HEK293 (cell line): Measurements from ENCODE around the gene MARVELD1.

Source experiments
- CTCF ChIA-PET: fragments of 350-600 bp; formaldehyde crosslinking; extraction: SDS; loops from one replicate; lab custom pipeline; 2021; ENCODE audit warnings: antibody characterized with exemption; lab: Yijun Ruan, JAX
- POLR2A ChIA-PET: fragments of 300-600 bp; formaldehyde crosslinking; extraction: SDS; loops from one replicate; lab custom pipeline; 2020; ENCODE audit warnings: antibody characterized with exemption, inconsistent platforms; lab: Yijun Ruan, JAX
- H3K27ac ChIP-seq: fragments of 200-500 bp; sonication (Bioruptor generic); 2 replicates; pipeline ENCODE4 v1.5.1; 2014; ENCODE audit warnings: low read depth, low read length, control low read depth, inconsistent platforms; ENCODE audit errors: extremely low read depth
- H3K36me3 ChIP-seq, 2 experiments: fragments of 200-500 bp in 1 of 2; sonication (Bioruptor generic) in 1 of 2; 1 replicate in 1 of 2; 2 replicates in 1 of 2; pipeline ENCODE4 v1.5.1; 2014 to 2017; ENCODE audit warnings: inconsistent platforms in 2 of 2, low read length in 2 of 2; ENCODE audit not compliant: control insufficient read depth in 2 of 2, insufficient read depth in 1 of 2
- H3K4me1 ChIP-seq: fragments of 200-500 bp; sonication (Bioruptor generic); 2 replicates; pipeline ENCODE4 v1.5.1; 2014; ENCODE audit warnings: mild to moderate bottlenecking, low read length, inconsistent platforms; ENCODE audit not compliant: control insufficient read depth, insufficient read depth
- H3K4me3 ChIP-seq: 2 replicates; pipeline ENCODE4 v1.5.1; 2011; ENCODE audit warnings: low read depth, mild to moderate bottlenecking, control low read depth, low read length, moderate library complexity
- H3K9me3 ChIP-seq: fragments of 200-500 bp; sonication (Bioruptor generic); 2 replicates; pipeline ENCODE4 v1.5.1; 2014; ENCODE audit warnings: low read depth, low read length, inconsistent platforms; ENCODE audit not compliant: control insufficient read depth, insufficient read depth
- GLIS2 ChIP-seq: fragments of 450-650 bp; formaldehyde crosslinking; IDR thresholded peaks from 2 replicates; pipeline ENCODE4 v1.5.1; 2016; ENCODE audit warnings: missing biosample characterization, missing genetic modification characterization
- OVOL3 ChIP-seq: fragments of 450-650 bp; formaldehyde crosslinking; IDR thresholded peaks from 2 replicates; pipeline ENCODE4 v1.5.1; 2016; ENCODE audit warnings: missing biosample characterization, missing genetic modification characterization
- TCF7L2 ChIP-seq: IDR thresholded peaks from 2 replicates; pipeline ENCODE4 v1.6.1; 2011; ENCODE audit warnings: low read depth, mild to moderate bottlenecking, inconsistent platforms, low read length, moderate library complexity, borderline replicate concordance
- ZBTB8A ChIP-seq: fragments of 450-650 bp; formaldehyde crosslinking; IDR thresholded peaks from 2 replicates; pipeline ENCODE4 v1.5.1; 2016; ENCODE audit warnings: missing biosample characterization, missing genetic modification characterization
- ZIC2 ChIP-seq: fragments of 450-650 bp; formaldehyde crosslinking; IDR thresholded peaks from 2 replicates; pipeline ENCODE4 v1.5.1; 2016; ENCODE audit warnings: missing biosample characterization, missing genetic modification characterization
- ZNF24 ChIP-seq: fragments of 450-650 bp; formaldehyde crosslinking; IDR thresholded peaks from 2 replicates; pipeline ENCODE4 v1.5.1; 2016; ENCODE audit warnings: missing biosample characterization, missing genetic modification characterization
- ZNF335 ChIP-seq: fragments of 450-650 bp; formaldehyde crosslinking; conservative IDR thresholded peaks from 2 replicates; pipeline ENCODE4 v1.5.1; 2016; ENCODE audit warnings: missing biosample characterization, missing genetic modification characterization
- ZNF548 ChIP-seq: fragments of 450-650 bp; formaldehyde crosslinking; IDR thresholded peaks from 2 replicates; pipeline ENCODE4 v1.5.1; 2016; ENCODE audit warnings: missing biosample characterization, missing genetic modification characterization
- ZNF791 ChIP-seq: fragments of 450-650 bp; formaldehyde crosslinking; IDR thresholded peaks from 2 replicates; pipeline ENCODE4 v1.5.1; 2016; ENCODE audit warnings: missing biosample characterization, missing genetic modification characterization
- ZNF792 ChIP-seq: fragments of 450-650 bp; formaldehyde crosslinking; IDR thresholded peaks from 2 replicates; pipeline ENCODE4 v1.5.1; 2016; ENCODE audit warnings: missing biosample characterization, missing genetic modification characterization
- TF ChIP-seq, protein P1 (sequence below): fragments of 450-650 bp; formaldehyde crosslinking; IDR thresholded peaks from 2 replicates; pipeline ENCODE4 v1.5.1; 2016; ENCODE audit warnings: missing biosample characterization, missing genetic modification characterization
- TF ChIP-seq, protein P2 (sequence below): fragments of 450-650 bp; formaldehyde crosslinking; conservative IDR thresholded peaks from 2 replicates; pipeline ENCODE4 v1.5.1; 2016; ENCODE audit warnings: low read depth, missing biosample characterization, missing genetic modification characterization
- TF ChIP-seq, protein P3 (sequence below): fragments of 450-650 bp; formaldehyde crosslinking; IDR thresholded peaks from 2 replicates; pipeline ENCODE4 v1.5.1; 2016; ENCODE audit warnings: missing biosample characterization, missing genetic modification characterization
- TF ChIP-seq, protein P4 (sequence below): fragments of 450-650 bp; formaldehyde crosslinking; IDR thresholded peaks from 2 replicates; pipeline ENCODE4 v1.5.1; 2016; ENCODE audit warnings: missing biosample characterization, missing genetic modification characterization
- TF ChIP-seq, protein P5 (sequence below): fragments of 450-650 bp; formaldehyde crosslinking; IDR thresholded peaks from 2 replicates; pipeline ENCODE4 v1.5.1; 2016; ENCODE audit warnings: missing biosample characterization, missing genetic modification characterization

MARVELD1 gene

DNA sequence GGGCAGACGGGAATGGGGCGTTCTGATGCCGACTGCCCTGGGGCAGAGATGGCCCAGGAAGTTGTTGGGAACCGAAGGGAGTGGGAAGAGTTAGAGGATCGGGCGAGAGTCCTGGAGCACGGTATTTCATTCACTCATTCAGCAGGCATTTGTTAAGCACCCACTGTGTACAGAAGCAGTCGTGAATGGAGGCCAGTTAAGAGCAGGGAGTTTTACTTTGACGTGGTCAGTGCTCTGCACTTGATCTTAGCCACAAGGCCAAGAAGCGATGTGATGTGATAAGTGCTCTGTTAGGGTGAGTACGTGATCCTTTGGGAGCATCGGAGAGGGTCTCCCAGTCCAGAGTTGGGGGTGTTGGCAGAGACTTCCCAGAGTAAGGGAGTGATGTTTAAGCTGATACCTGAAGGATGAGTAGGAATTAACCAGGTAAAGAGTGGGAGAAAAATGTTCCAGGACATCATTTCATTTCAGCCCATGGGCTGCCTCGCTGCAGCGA is 24.3 kb downstream of the MARVELD1 start:
- CTCF ChIA-PET = interaction anchor here (0.7 to 1.2 kb wide), 2 partner anchors 29 to 38 kb away, joined by 3 to 7 read pairs; no protein-coding TSS in a partner anchor
- peaks cover 10 to 36% of the 10 kb centered on the region in 2 experiments for H3K36me3 ChIP-seq
- H3K9me3 ChIP-seq = no peaks in the 10 kb centered on the region
- H3K27ac ChIP-seq = no peak overlapping the region; the same call in 1 of the 2 replicates
- peak overlapping the region; percentile 91 for H3K4me3 ChIP-seq
- POLR2A ChIA-PET = no interaction called here
- H3K4me1 ChIP-seq = 0 out of 2 replicates have a peak, but pooled peaks cover 2% of the 10 kb centered on the region
- TF ChIP-seq ZNF24 (tag by site-specific recombination) (0 out of 2 replicates have a peak, but pooled peaks have one; percentile 44), ZBTB8A (tag by site-specific recombination) (peak; percentile 36; the same call in 1 of the 2 replicates), ZNF335 (tag by site-specific recombination) (peak; percentile 89), ZNF792 (tag by site-specific recombination) (peak; percentile 61; the same call in 1 of the 2 replicates)
- TF ChIP-seq, protein P1, sequence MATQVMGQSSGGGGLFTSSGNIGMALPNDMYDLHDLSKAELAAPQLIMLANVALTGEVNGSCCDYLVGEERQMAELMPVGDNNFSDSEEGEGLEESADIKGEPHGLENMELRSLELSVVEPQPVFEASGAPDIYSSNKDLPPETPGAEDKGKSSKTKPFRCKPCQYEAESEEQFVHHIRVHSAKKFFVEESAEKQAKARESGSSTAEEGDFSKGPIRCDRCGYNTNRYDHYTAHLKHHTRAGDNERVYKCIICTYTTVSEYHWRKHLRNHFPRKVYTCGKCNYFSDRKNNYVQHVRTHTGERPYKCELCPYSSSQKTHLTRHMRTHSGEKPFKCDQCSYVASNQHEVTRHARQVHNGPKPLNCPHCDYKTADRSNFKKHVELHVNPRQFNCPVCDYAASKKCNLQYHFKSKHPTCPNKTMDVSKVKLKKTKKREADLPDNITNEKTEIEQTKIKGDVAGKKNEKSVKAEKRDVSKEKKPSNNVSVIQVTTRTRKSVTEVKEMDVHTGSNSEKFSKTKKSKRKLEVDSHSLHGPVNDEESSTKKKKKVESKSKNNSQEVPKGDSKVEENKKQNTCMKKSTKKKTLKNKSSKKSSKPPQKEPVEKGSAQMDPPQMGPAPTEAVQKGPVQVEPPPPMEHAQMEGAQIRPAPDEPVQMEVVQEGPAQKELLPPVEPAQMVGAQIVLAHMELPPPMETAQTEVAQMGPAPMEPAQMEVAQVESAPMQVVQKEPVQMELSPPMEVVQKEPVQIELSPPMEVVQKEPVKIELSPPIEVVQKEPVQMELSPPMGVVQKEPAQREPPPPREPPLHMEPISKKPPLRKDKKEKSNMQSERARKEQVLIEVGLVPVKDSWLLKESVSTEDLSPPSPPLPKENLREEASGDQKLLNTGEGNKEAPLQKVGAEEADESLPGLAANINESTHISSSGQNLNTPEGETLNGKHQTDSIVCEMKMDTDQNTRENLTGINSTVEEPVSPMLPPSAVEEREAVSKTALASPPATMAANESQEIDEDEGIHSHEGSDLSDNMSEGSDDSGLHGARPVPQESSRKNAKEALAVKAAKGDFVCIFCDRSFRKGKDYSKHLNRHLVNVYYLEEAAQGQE (tag by site-specific recombination) = no peak

DNA sequence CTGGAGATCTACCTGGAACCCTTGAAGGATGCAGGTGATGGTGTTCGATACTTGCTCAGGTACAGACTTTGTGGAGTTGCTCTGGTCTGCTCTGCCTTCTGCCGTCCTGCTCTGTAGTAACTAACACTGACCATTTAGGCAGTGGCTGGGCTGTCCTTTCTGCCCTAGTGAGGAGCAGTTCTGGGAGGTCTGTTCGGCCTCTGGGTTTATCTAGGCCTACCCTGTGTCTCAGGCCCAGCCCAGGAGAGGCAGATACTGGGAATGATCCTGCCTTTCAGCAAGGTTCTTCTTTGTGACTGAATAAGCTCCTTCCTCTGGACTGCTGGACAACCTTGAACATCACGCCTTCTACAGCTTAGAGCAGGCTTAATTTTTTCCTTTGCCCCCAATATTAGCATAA is 25.1 kb downstream of the MARVELD1 start:
- Histone ChIP-seq H3K4me3 (no peak overlapping the region), H3K27ac (no peak overlapping the region)
- TF ChIP-seq OVOL3 (no peak), ZNF548 (no peak), GLIS2 (tag by site-specific recombination) (no peak), ZIC2 (tag by site-specific recombination) (no peak), ZNF791 (tag by site-specific recombination) (no peak), TCF7L2 (no peak)
- TF ChIP-seq, protein P2, sequence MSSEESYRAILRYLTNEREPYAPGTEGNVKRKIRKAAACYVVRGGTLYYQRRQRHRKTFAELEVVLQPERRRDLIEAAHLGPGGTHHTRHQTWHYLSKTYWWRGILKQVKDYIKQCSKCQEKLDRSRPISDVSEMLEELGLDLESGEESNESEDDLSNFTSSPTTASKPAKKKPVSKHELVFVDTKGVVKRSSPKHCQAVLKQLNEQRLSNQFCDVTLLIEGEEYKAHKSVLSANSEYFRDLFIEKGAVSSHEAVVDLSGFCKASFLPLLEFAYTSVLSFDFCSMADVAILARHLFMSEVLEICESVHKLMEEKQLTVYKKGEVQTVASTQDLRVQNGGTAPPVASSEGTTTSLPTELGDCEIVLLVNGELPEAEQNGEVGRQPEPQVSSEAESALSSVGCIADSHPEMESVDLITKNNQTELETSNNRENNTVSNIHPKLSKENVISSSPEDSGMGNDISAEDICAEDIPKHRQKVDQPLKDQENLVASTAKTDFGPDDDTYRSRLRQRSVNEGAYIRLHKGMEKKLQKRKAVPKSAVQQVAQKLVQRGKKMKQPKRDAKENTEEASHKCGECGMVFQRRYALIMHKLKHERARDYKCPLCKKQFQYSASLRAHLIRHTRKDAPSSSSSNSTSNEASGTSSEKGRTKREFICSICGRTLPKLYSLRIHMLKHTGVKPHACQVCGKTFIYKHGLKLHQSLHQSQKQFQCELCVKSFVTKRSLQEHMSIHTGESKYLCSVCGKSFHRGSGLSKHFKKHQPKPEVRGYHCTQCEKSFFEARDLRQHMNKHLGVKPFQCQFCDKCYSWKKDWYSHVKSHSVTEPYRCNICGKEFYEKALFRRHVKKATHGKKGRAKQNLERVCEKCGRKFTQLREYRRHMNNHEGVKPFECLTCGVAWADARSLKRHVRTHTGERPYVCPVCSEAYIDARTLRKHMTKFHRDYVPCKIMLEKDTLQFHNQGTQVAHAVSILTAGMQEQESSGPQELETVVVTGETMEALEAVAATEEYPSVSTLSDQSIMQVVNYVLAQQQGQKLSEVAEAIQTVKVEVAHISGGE (tag by site-specific recombination) = no peak
- TF ChIP-seq, protein P3, sequence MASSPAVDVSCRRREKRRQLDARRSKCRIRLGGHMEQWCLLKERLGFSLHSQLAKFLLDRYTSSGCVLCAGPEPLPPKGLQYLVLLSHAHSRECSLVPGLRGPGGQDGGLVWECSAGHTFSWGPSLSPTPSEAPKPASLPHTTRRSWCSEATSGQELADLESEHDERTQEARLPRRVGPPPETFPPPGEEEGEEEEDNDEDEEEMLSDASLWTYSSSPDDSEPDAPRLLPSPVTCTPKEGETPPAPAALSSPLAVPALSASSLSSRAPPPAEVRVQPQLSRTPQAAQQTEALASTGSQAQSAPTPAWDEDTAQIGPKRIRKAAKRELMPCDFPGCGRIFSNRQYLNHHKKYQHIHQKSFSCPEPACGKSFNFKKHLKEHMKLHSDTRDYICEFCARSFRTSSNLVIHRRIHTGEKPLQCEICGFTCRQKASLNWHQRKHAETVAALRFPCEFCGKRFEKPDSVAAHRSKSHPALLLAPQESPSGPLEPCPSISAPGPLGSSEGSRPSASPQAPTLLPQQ (tag by site-specific recombination) = no peak
- TF ChIP-seq, protein P4, sequence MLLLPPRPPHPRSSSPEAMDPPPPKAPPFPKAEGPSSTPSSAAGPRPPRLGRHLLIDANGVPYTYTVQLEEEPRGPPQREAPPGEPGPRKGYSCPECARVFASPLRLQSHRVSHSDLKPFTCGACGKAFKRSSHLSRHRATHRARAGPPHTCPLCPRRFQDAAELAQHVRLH = no peak
- TF ChIP-seq, protein P1 (tag by site-specific recombination) = no peak
- TF ChIP-seq, protein P5, sequence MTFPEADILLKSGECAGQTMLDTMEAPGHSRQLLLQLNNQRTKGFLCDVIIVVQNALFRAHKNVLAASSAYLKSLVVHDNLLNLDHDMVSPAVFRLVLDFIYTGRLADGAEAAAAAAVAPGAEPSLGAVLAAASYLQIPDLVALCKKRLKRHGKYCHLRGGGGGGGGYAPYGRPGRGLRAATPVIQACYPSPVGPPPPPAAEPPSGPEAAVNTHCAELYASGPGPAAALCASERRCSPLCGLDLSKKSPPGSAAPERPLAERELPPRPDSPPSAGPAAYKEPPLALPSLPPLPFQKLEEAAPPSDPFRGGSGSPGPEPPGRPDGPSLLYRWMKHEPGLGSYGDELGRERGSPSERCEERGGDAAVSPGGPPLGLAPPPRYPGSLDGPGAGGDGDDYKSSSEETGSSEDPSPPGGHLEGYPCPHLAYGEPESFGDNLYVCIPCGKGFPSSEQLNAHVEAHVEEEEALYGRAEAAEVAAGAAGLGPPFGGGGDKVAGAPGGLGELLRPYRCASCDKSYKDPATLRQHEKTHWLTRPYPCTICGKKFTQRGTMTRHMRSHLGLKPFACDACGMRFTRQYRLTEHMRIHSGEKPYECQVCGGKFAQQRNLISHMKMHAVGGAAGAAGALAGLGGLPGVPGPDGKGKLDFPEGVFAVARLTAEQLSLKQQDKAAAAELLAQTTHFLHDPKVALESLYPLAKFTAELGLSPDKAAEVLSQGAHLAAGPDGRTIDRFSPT (tag by site-specific recombination) = no peak

More for the DNA sequence above, 25.1 kb downstream of the MARVELD1 start:
- 0 out of 2 replicates have a peak, but pooled peaks cover 2% of the 10 kb centered on the region for H3K4me1 ChIP-seq
- POLR2A ChIA-PET = no interaction called here
- CTCF ChIA-PET = interaction anchor here (0.6 to 1.2 kb wide), 6 partner anchors 13 to 131 kb away, joined by 3 to 7 read pairs (median 4); no protein-coding TSS in a partner anchor
- peaks cover 10 to 44% of the 10 kb centered on the region in 2 experiments for H3K36me3 ChIP-seq
- H3K9me3 ChIP-seq = no peaks in the 10 kb centered on the region
